ENCODE measurements around the gene ADAMTS9.

DNA sequence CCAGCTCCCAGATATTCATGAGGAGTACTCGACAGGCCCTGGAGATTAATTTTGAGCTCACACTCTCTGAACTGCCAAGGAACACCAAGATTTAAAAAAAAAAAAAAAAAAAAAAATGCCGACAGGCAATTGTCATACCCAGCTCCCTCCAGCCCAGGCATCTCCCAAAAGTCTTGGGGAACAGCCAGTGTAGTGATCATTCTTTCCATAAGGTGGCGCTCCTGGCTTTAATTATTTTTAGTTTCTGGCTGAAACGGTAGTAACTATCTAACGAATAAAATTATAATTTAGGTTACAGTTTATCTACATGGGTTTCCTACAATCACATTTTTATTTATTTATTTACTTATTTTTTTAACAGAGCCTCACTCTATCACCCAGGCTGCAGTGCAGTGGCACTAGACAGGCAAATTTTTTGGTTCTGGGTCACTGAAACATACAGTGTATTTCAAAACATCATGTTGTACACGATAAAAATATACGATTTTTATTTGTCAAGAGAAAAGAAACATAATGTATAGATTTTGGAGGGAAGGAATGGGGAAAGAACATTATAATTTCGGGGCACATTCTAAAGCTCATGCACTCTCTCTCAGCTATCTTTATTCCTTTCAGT, 157.3 kb downstream of the ADAMTS9 start:
- TF ChIP-seq, protein P1, sequence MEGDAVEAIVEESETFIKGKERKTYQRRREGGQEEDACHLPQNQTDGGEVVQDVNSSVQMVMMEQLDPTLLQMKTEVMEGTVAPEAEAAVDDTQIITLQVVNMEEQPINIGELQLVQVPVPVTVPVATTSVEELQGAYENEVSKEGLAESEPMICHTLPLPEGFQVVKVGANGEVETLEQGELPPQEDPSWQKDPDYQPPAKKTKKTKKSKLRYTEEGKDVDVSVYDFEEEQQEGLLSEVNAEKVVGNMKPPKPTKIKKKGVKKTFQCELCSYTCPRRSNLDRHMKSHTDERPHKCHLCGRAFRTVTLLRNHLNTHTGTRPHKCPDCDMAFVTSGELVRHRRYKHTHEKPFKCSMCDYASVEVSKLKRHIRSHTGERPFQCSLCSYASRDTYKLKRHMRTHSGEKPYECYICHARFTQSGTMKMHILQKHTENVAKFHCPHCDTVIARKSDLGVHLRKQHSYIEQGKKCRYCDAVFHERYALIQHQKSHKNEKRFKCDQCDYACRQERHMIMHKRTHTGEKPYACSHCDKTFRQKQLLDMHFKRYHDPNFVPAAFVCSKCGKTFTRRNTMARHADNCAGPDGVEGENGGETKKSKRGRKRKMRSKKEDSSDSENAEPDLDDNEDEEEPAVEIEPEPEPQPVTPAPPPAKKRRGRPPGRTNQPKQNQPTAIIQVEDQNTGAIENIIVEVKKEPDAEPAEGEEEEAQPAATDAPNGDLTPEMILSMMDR (IDR thresholded peaks at IDR 0.05): peak in 5 of 7 experiments; percentile 59 to 87 (median 70)
- TF ChIP-seq POLR2A (IDR thresholded peaks at IDR 0.05) (no peak), EP300 (IDR thresholded peaks at IDR 0.05) (no peak), POLR2AphosphoS5 (IDR thresholded peaks at IDR 0.05) (no peak)
